ENCODE data around the gene MMP25.
"Not testable (repeated sequence)": the region's sequence is repeated elsewhere in the genome, so short reads cannot be mapped to it uniquely, and the experiment has no call there.

MMP25 gene

GRCh38 chr16:3053330-3053710 is 7.0 kb downstream of the MMP25 start:
- not testable (repeated sequence) for DNase-seq

- DNase-seq, result no peak
Observed at GRCh38 chr16:3054965-3055733, 8.8 kb downstream of the MMP25 start.

- DNase-seq, result not testable (repeated sequence)
Observed at GRCh38 chr16:3055734-3056115, 9.4 kb downstream of the MMP25 start.

- DNase-seq, result no peak
Observed at GRCh38 chr16:3056336-3057180, 10.2 kb downstream of the MMP25 start.

GRCh38 chr16:3057181-3058138 is 11.1 kb downstream of the MMP25 start:
- DNase-seq, result no peak

GRCh38 chr16:3058139-3059030 is 12.0 kb downstream of the MMP25 start:
- DNase-seq, result peak in 19 of 56 donors; percentile 4 to 47 (median 27)

- DNase-seq, result peak in 51 of 56 donors; percentile 6 to 84 (median 61)
Observed at GRCh38 chr16:3059041-3059722, 12.8 kb downstream of the MMP25 start.

- DNase-seq, result no peak
Observed at GRCh38 chr16:3059723-3060242, 13.4 kb downstream of the MMP25 start.

GRCh38 chr16:3060339-3061127 is 14.2 kb downstream of the MMP25 start:
- no peak for DNase-seq

GRCh38 chr16:3062553-3062952 is 16.2 kb downstream of the MMP25 start:
- DNase-seq, result no peak

GRCh38 chr16:3063625-3064386 is 17.4 kb downstream of the MMP25 start:
- DNase-seq, result no peak

- DNase-seq, result no peak
Observed at GRCh38 chr16:3065069-3065741, 18.8 kb downstream of the MMP25 start, which contains the start of gene IL32. TSS of gene IL32 (plus strand) at chr16:3065640. CDS start at chr16:3065812, 172 bp downstream.

- DNase-seq, result no peak
Observed at GRCh38 chr16:3065742-3066439, 19.5 kb downstream of the MMP25 start.

- no peak for DNase-seq
Observed at GRCh38 chr16:3066440-3066748, 20.0 kb downstream of the MMP25 start.

GRCh38 chr16:3068487-3068886 is 22.1 kb downstream of the MMP25 start:
- no peak for DNase-seq

- not testable (repeated sequence) for DNase-seq
Observed at GRCh38 chr16:3069146-3069545, 22.8 kb downstream of the MMP25 start.
